ENCODE data around the gene REV1. TPM values are rescaled to one million over a fixed set of nuclear protein-coding genes. Genes with fewer than 3 reads are reported as not detected.

Gene REV1
- total and polyA plus RNA-seq, 4 donors, result 4.0 to 37.7 (median 16.2) TPM

- H3K9me3 ChIP-seq (ENCODE audit: control insufficient read depth in 4 of 4, low read length in 3 of 4), result no peaks in the 10 kb centered on the region
Measured at GRCh38 chr2:99451280-99451679, 38.5 kb downstream of the REV1 start.

GRCh38 chr2:99450199-99450598 lies 39.6 kb downstream of the REV1 start:
- no peak for DNase-seq (ENCODE audit: low spot score)
- no peak overlapping the region for H3K9ac ChIP-seq (ENCODE audit: low read depth in 1 of 2, low read length in 2 of 2)
- WGBS, result 99% methylated on average over 1 of the region's 1 CpG
- TF ChIP-seq REST (IDR thresholded peaks at IDR 0.05), result no peak
- no peak for TF ChIP-seq HNF4G (IDR thresholded peaks at IDR 0.05)
- no peak for TF ChIP-seq RXRA (IDR thresholded peaks at IDR 0.05)
- no peak for TF ChIP-seq YY1 (IDR thresholded peaks at IDR 0.05)
- no peak for TF ChIP-seq GABPA (IDR thresholded peaks at IDR 0.05 in 1 of 2, conservative IDR thresholded peaks at IDR 0.05 in 1 of 2)
- TF ChIP-seq EGR1 (IDR thresholded peaks at IDR 0.05; ENCODE audit: low read depth in 2 of 2), result no peak
- no peak for TF ChIP-seq FOXA2 (IDR thresholded peaks at IDR 0.05)
- H3K27me3 ChIP-seq (ENCODE audit: control insufficient read depth in 4 of 4, insufficient read depth in 4 of 4, low read length in 3 of 4), result no peaks in the 10 kb centered on the region
- no peak overlapping the region for H3K27ac ChIP-seq (ENCODE audit: low read depth in 1 of 2, low read length in 2 of 2)
- no peak overlapping the region for H3K4me3 ChIP-seq (ENCODE audit: low read depth in 1 of 3, low read length in 3 of 3)
- H3K36me3 ChIP-seq (ENCODE audit: control insufficient read depth in 4 of 4, insufficient read depth in 3 of 4, low read depth in 1 of 4, low read length in 3 of 4), result peaks cover 4 to 23% (median 10%) of the 10 kb centered on the region in 4 donors
- H3K4me1 ChIP-seq (ENCODE audit: control insufficient read depth in 4 of 4, insufficient read depth in 4 of 4, low read length in 3 of 4), result peaks cover 0 to 2% (median 0%) of the 10 kb centered on the region in 4 donors
- H3K9me3 ChIP-seq (ENCODE audit: control insufficient read depth in 4 of 4, low read length in 3 of 4), result no peaks in the 10 kb centered on the region

More at GRCh38 chr2:99451280-99451679, 38.5 kb downstream of the REV1 start:
- TF ChIP-seq HNF4A (conservative IDR thresholded peaks at IDR 0.05) (no peak), JUND (IDR thresholded peaks at IDR 0.05) (no peak), RAD21 (IDR thresholded peaks at IDR 0.05) (no peak), TAF1 (conservative IDR thresholded peaks at IDR 0.05) (no peak), ZBTB33 (IDR thresholded peaks at IDR 0.05) (no peak), YY1 (IDR thresholded peaks at IDR 0.05) (no peak), FOXA2 (IDR thresholded peaks at IDR 0.05) (no peak), HNF4G (IDR thresholded peaks at IDR 0.05) (no peak), CTCF (IDR thresholded peaks at IDR 0.05; ENCODE audit: low read depth, low read length, missing input control) (no peak)
- peaks cover 0 to 3% (median 0%) of the 10 kb centered on the region in 4 donors for H3K4me1 ChIP-seq (ENCODE audit: control insufficient read depth in 4 of 4, insufficient read depth in 4 of 4, low read length in 3 of 4)
- H3K27me3 ChIP-seq (ENCODE audit: control insufficient read depth in 4 of 4, insufficient read depth in 4 of 4, low read length in 3 of 4), result no peaks in the 10 kb centered on the region
- no peak overlapping the region for H3K27ac ChIP-seq (ENCODE audit: low read depth in 1 of 2, low read length in 2 of 2)
- H3K4me3 ChIP-seq (ENCODE audit: low read depth in 1 of 3, low read length in 3 of 3), result no peak overlapping the region
- 96% methylated on average over 4 of the region's 4 CpGs for WGBS
- peaks cover 4 to 32% (median 14%) of the 10 kb centered on the region in 4 donors for H3K36me3 ChIP-seq (ENCODE audit: control insufficient read depth in 4 of 4, insufficient read depth in 3 of 4, low read depth in 1 of 4, low read length in 3 of 4)
- no peak overlapping the region for H3K9ac ChIP-seq (ENCODE audit: low read depth in 1 of 2, low read length in 2 of 2)
- no peak for DNase-seq (ENCODE audit: low spot score)

All from liver (tissue), 9 donors.